Small intestine (tissue), 7 donors: ENCODE measurements around the gene CDC14A. TPM values are rescaled to one million over a fixed set of nuclear protein-coding genes. Genes with fewer than 3 reads are reported as not detected.

Experiments used
- DNase-seq, 2 donors: peaks; one replicate each; pipeline versions ENCODE4 v3.0.0 to v3.0.0-alpha.2; 2013
- FAIRE-seq: peaks from 2 replicates; lab custom pipeline; 2012; peaks lifted over from hg19 to GRCh38; lab: Jason Lieb, UNC
- H3K27ac ChIP-seq, 3 donors: one replicate each; pipeline ENCODE4 v1.5.1; 2013; ENCODE audit warnings: low read length in 2 of 3, mild to moderate bottlenecking in 2 of 3, control low read depth in 1 of 3, inconsistent platforms in 1 of 3, low read depth in 1 of 3, moderate library complexity in 1 of 3
- H3K27me3 ChIP-seq, 3 donors: one replicate each; pipeline ENCODE4 v1.6.1; 2013; ENCODE audit warnings: low read length in 3 of 3, inconsistent platforms in 1 of 3; ENCODE audit not compliant: control insufficient read depth in 3 of 3, insufficient read depth in 3 of 3
- H3K36me3 ChIP-seq, 3 donors: one replicate each; pipeline ENCODE4 v1.6.1; 2013; ENCODE audit warnings: low read length in 3 of 3, inconsistent platforms in 1 of 3, low read depth in 1 of 3, mild to moderate bottlenecking in 1 of 3, moderate library complexity in 1 of 3; ENCODE audit not compliant: control insufficient read depth in 3 of 3, insufficient read depth in 2 of 3
- H3K4me1 ChIP-seq, 3 donors: one replicate each; pipeline ENCODE4 v1.6.1; 2013; ENCODE audit warnings: low read length in 2 of 3, inconsistent platforms in 1 of 3, low read depth in 1 of 3, mild to moderate bottlenecking in 1 of 3, moderate library complexity in 1 of 3; ENCODE audit not compliant: control insufficient read depth in 3 of 3, insufficient read depth in 2 of 3
- H3K4me3 ChIP-seq, 3 donors: one replicate each; pipeline ENCODE4 v1.5.1; 2013; ENCODE audit warnings: low read length in 3 of 3, control low read depth in 1 of 3, inconsistent platforms in 1 of 3, low read depth in 1 of 3, mild to moderate bottlenecking in 1 of 3, moderate library complexity in 1 of 3
- H3K9me3 ChIP-seq, 2 donors: one replicate each; pipeline ENCODE4 v1.6.1; 2013; ENCODE audit warnings: low read depth in 1 of 2, low read length in 1 of 2; ENCODE audit not compliant: control insufficient read depth in 2 of 2, insufficient read depth in 1 of 2
- WGBS, 3 donors: extraction: QIAGEN DNeasy Blood & Tissue Kit; methylation state at CpG; one replicate each; pipeline ENCODE4 v1.1.7; 2013; 5-methylcytosine and 5-hydroxymethylcytosine counted together
- polyA plus RNA-seq, 4 donors: library from polyadenylated mRNA; stranded (reverse) in 3 of 4; unstranded in 1 of 4; fragments of 200-250 nt in 3 of 4; fragments of 120-200 nt in 1 of 4; gene quantifications; one replicate each; pipeline versions ENCODE4 v1.2.1 to v1.2.3, GENCODE V29; 2013
- donor health status: healthy with polysubstance abuse.
- donor health status: control.
- donor health status: control.
- donor health status: Bipolar disorder and iron deficiency.
- donor health status: healthy.

Gene CDC14A
- polyA plus RNA-seq, 4 donors, result 4.2 to 18.0 (median 12.6) TPM

- Histone ChIP-seq H3K9me3 (no peaks in the 10 kb centered on the region), H3K27ac (no peak overlapping the region), H3K4me1 (no peaks in the 10 kb centered on the region), H3K4me3 (no peak overlapping the region), H3K36me3 (peaks cover 0 to 6% (median 3%) of the 10 kb centered on the region in 3 donors), H3K27me3 (no peaks in the 10 kb centered on the region)
- DNase-seq (no peak), FAIRE-seq (no peak)
These were observed 25.5 kb downstream of the CDC14A start for GRCh38 chr1:100377590-100378361.

- no peaks in the 10 kb centered on the region for H3K27me3 ChIP-seq
- H3K36me3 ChIP-seq, result peaks cover 0 to 6% (median 3%) of the 10 kb centered on the region in 3 donors
- no peak overlapping the region for H3K4me3 ChIP-seq
- no peaks in the 10 kb centered on the region for H3K9me3 ChIP-seq
- WGBS, 3 donors, result 75 to 90% (median 80%) methylated on average over 2 of the region's 2 CpGs
- no peak for DNase-seq
- H3K27ac ChIP-seq, result no peak overlapping the region
- FAIRE-seq, result no peak
- H3K4me1 ChIP-seq, result peaks cover 0 to 5% (median 2%) of the 10 kb centered on the region in 3 donors
These were observed 26.6 kb downstream of the CDC14A start for GRCh38 chr1:100378956-100379355.

DNA sequence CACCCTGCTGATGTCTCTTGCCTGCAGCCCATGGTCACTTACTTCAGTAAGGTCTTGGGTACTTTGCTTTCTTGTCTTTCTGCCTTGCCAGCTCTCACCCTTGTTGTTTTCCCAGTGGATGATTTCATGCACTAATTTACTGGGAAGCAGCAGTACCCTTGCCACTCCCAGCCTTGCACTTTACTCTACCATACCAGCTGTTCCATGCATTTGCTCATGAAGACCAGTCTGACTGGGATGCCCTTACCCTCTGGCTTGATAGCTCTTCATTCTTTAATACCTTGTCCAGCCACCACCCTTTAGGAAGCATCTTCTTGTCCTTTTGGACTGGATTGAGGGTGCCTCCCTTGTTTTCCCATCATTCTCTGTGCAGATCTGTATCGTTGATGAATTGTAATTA lies 28.3 kb downstream of the CDC14A start:
- Histone ChIP-seq H3K4me1 (peaks cover 3 to 8% (median 6%) of the 10 kb centered on the region in 3 donors), H3K36me3 (peaks cover 0 to 6% (median 3%) of the 10 kb centered on the region in 3 donors), H3K9me3 (no peaks in the 10 kb centered on the region), H3K27me3 (no peaks in the 10 kb centered on the region), H3K4me3 (no peak overlapping the region), H3K27ac (no peak overlapping the region)
- DNase-seq (peak in 1 of 2 donors; percentile 52), FAIRE-seq (no peak)
- WGBS, 3 donors, result 15 to 63% (median 20%) methylated on average over 1 of the region's 1 CpG

DNA sequence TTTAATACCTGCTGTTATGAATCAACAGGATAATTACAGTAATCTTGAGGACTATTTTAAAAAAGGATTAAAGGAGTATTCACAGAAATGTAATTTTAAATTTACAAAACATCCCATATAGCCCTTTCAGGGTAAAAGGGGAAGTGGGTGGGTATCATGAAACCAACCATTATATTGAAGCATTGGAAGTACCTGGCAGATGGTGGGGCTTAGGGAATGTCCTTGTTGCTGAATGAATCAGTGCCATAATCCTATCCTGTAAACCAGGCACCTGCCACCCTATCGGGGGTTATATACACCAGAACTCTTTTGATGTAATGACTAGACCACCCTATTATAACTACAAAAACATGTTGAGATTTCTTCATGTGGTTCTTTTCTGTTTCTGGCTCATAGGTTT lies 30.4 kb downstream of the CDC14A start:
- Histone ChIP-seq H3K27me3 (no peaks in the 10 kb centered on the region), H3K9me3 (no peaks in the 10 kb centered on the region), H3K4me1 (peaks cover 3 to 8% (median 6%) of the 10 kb centered on the region in 3 donors), H3K27ac (no peak overlapping the region), H3K36me3 (peaks cover 0 to 6% (median 3%) of the 10 kb centered on the region in 3 donors), H3K4me3 (no peak overlapping the region)
- WGBS, 3 donors, result 38 to 91% (median 73%) methylated on average over 1 of the region's 1 CpG
- no peak for FAIRE-seq
- no peak for DNase-seq

GRCh38 chr1:100383743-100384405 lies 31.6 kb downstream of the CDC14A start:
- peaks cover 0 to 6% (median 3%) of the 10 kb centered on the region in 3 donors for H3K36me3 ChIP-seq
- no peaks in the 10 kb centered on the region for H3K9me3 ChIP-seq
- no peak overlapping the region for H3K4me3 ChIP-seq
- peak; percentile 38 to 68 for DNase-seq
- H3K27ac ChIP-seq, result no peak overlapping the region
- H3K27me3 ChIP-seq, result no peaks in the 10 kb centered on the region
- peaks cover 3 to 8% (median 6%) of the 10 kb centered on the region in 3 donors for H3K4me1 ChIP-seq
- FAIRE-seq, result peak; percentile 53

DNA sequence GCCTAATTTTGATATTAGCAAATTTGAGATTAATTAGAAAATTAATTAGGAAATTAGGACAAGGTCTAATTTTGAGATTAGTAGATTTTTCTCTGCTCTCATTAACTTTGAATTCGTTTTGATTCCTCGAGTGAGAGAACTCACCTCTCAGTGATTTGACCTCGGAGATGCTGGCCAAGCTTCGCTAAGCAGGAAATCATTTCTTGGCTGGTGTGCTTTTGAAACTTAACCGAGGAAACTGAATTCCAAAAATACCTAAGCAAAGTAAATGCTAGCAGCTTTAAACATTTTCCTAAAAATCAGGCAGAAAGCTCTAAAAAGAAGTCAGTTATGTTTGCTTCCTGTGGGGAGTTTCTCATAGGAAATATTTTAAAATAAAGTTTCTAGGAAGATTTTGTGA lies 34.9 kb downstream of the CDC14A start:
- WGBS, 3 donors, result 39 to 77% (median 71%) methylated on average over 5 of the region's 5 CpGs
- H3K27me3 ChIP-seq, result no peaks in the 10 kb centered on the region
- H3K36me3 ChIP-seq, result peaks cover 4 to 10% (median 4%) of the 10 kb centered on the region in 3 donors
- DNase-seq, result no peak
- H3K4me1 ChIP-seq, result peaks cover 6 to 11% (median 8%) of the 10 kb centered on the region in 3 donors
- no peaks in the 10 kb centered on the region for H3K9me3 ChIP-seq
- H3K4me3 ChIP-seq, result no peak overlapping the region
- no peak for FAIRE-seq
- H3K27ac ChIP-seq, result peak overlapping the region in 1 of 3 donors; percentile 28

- DNase-seq (no peak), FAIRE-seq (no peak)
- Histone ChIP-seq H3K4me3 (no peak overlapping the region), H3K4me1 (peaks cover 6 to 11% (median 8%) of the 10 kb centered on the region in 3 donors), H3K36me3 (peaks cover 4 to 10% (median 4%) of the 10 kb centered on the region in 3 donors), H3K27ac (peak overlapping the region in 1 of 3 donors; percentile 28), H3K27me3 (no peaks in the 10 kb centered on the region), H3K9me3 (no peaks in the 10 kb centered on the region)
- WGBS, 3 donors, result 48 to 67% (median 66%) methylated on average over 4 of the region's 4 CpGs
These were observed 35.5 kb downstream of the CDC14A start for GRCh38 chr1:100387657-100388350.

- WGBS, 3 donors, result 62 to 93% (median 67%) methylated on average over 2 of the region's 2 CpGs
- FAIRE-seq, result no peak
- Histone ChIP-seq H3K27me3 (no peaks in the 10 kb centered on the region), H3K27ac (no peak overlapping the region), H3K9me3 (no peaks in the 10 kb centered on the region), H3K36me3 (peaks cover 4 to 14% (median 12%) of the 10 kb centered on the region in 3 donors), H3K4me1 (peaks cover 2 to 4% (median 3%) of the 10 kb centered on the region in 3 donors), H3K4me3 (no peak overlapping the region)
- peak in 1 of 2 donors; percentile 10 for DNase-seq
These were observed 38.2 kb downstream of the CDC14A start for GRCh38 chr1:100390531-100390930.
